Measurements from ENCODE around the gene ANKS4B. TPM values are rescaled to one million over a fixed set of nuclear protein-coding genes. Genes with fewer than 3 reads are reported as not detected.

Gene ANKS4B
- total RNA-seq, 4 donors from 2014 or later, result not detected

- no peak for DNase-seq
- peaks cover 5 to 34% (median 13%) of the 10 kb centered on the region in 3 donors for H3K4me1 ChIP-seq
- peak overlapping the region; percentile 90 to 96 (median 91) for H3K27ac ChIP-seq
- peak overlapping the region in 3 of 4 donors; percentile 64 to 86 (median 75) for H3K4me3 ChIP-seq
- H3K36me3 ChIP-seq, result no peaks in the 10 kb centered on the region
- no peak for TF ChIP-seq POLR2A (IDR thresholded peaks at IDR 0.05)
- TF ChIP-seq, protein P1, sequence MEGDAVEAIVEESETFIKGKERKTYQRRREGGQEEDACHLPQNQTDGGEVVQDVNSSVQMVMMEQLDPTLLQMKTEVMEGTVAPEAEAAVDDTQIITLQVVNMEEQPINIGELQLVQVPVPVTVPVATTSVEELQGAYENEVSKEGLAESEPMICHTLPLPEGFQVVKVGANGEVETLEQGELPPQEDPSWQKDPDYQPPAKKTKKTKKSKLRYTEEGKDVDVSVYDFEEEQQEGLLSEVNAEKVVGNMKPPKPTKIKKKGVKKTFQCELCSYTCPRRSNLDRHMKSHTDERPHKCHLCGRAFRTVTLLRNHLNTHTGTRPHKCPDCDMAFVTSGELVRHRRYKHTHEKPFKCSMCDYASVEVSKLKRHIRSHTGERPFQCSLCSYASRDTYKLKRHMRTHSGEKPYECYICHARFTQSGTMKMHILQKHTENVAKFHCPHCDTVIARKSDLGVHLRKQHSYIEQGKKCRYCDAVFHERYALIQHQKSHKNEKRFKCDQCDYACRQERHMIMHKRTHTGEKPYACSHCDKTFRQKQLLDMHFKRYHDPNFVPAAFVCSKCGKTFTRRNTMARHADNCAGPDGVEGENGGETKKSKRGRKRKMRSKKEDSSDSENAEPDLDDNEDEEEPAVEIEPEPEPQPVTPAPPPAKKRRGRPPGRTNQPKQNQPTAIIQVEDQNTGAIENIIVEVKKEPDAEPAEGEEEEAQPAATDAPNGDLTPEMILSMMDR (IDR thresholded peaks at IDR 0.05), result no peak
- H3K27me3 ChIP-seq, result no peaks in the 10 kb centered on the region
- H3K9me3 ChIP-seq, result no peaks in the 10 kb centered on the region
- WGBS, 2 donors, result 45 to 68% methylated on average over 3 of the region's 3 CpGs
- intact Hi-C loops (cut with DNase I), result no loop called here
Observed at GRCh38 chr16:21302454-21302853, 69.0 kb downstream of the ANKS4B start.

- peak overlapping the region in 2 of 4 donors; percentile 64 to 86 for H3K4me3 ChIP-seq
- WGBS, 2 donors, result 22 to 52% methylated on average over 4 of the region's 4 CpGs
- no peaks in the 10 kb centered on the region for H3K27me3 ChIP-seq
- intact Hi-C loops (cut with DNase I), result no loop called here
- TF ChIP-seq, protein P1 (IDR thresholded peaks at IDR 0.05), result no peak
- peak in 1 of 4 donors; percentile 47 for TF ChIP-seq POLR2A (IDR thresholded peaks at IDR 0.05)
- H3K36me3 ChIP-seq, result no peaks in the 10 kb centered on the region
- peak overlapping the region; percentile 90 to 96 (median 91) for H3K27ac ChIP-seq
- DNase-seq, result no peak
- H3K9me3 ChIP-seq, result no peaks in the 10 kb centered on the region
- peaks cover 5 to 34% (median 13%) of the 10 kb centered on the region in 3 donors for H3K4me1 ChIP-seq
Observed at GRCh38 chr16:21302898-21303528, 69.5 kb downstream of the ANKS4B start.

Other genes with a start within 250 kb of the ANKS4B start
- under 1 TPM in 2 of 4 donors, not detected in 2; 0.57 TPM for gene DNAH3, start 82.9 kb upstream of the ANKS4B start, total RNA-seq
- 100 to 1,000 TPM in 3 of 4 donors, 10 to 100 TPM in 1; 46.3 to 137 (median 111) TPM for gene LDAF1, start 75.0 kb upstream of the ANKS4B start, total RNA-seq
- not detected for gene ZP2, start 22.1 kb upstream of the ANKS4B start, total RNA-seq
- 10 to 100 TPM in 1 of 4 donors, 1 to 10 TPM in 3; 2.0 to 13.9 (median 5.8) TPM for gene CRYM, start 44.6 kb downstream of the ANKS4B start, total RNA-seq

Measured in esophagus squamous epithelium (tissue), 5 donors.